HEK293T (cell line): ENCODE results near the gene C1QTNF7.

ENCODE experiments used
- ARNT ChIP-seq: fragments of 450-650 bp; IDR thresholded peaks from 2 replicates; pipeline ENCODE4 v1.6.1; 2017; ENCODE audit warnings: mild to moderate bottlenecking
- BHLHE40 ChIP-seq: fragments of 450-650 bp; IDR thresholded peaks from 2 replicates; pipeline ENCODE4 v1.6.1; 2016; ENCODE audit warnings: mild to moderate bottlenecking, moderate library complexity, borderline replicate concordance
- ELF4 ChIP-seq: fragments of 450-650 bp; IDR thresholded peaks from 2 replicates; pipeline ENCODE4 v1.6.1; 2017; ENCODE audit warnings: antibody characterized with exemption
- FOXA1 ChIP-seq: fragments of 450-650 bp; IDR thresholded peaks from 2 replicates; pipeline ENCODE4 v1.6.1; 2016; ENCODE audit warnings: mild to moderate bottlenecking
- FOXK2 ChIP-seq: fragments of 450-650 bp; IDR thresholded peaks from 2 replicates; pipeline ENCODE4 v1.6.1; 2016; ENCODE audit warnings: mild to moderate bottlenecking
- FOXM1 ChIP-seq: fragments of 450-650 bp; IDR thresholded peaks from 2 replicates; pipeline ENCODE4 v1.6.1; 2017; ENCODE audit warnings: mild to moderate bottlenecking, borderline replicate concordance
- L3MBTL2 ChIP-seq: fragments of 450-650 bp; conservative IDR thresholded peaks from 2 replicates; pipeline ENCODE4 v1.6.1; 2016; ENCODE audit warnings: mild to moderate bottlenecking
- NFRKB ChIP-seq: fragments of 450-650 bp; IDR thresholded peaks from 2 replicates; pipeline ENCODE4 v1.6.1; 2016; ENCODE audit warnings: mild to moderate bottlenecking, moderate library complexity
- PKNOX1 ChIP-seq: fragments of 450-650 bp; IDR thresholded peaks from 2 replicates; pipeline ENCODE4 v1.6.1; 2016
- SP1 ChIP-seq: fragments of 450-650 bp; IDR thresholded peaks from 2 replicates; pipeline ENCODE4 v1.6.1; 2017
- SUZ12 ChIP-seq: fragments of 450-650 bp; IDR thresholded peaks from 2 replicates; pipeline ENCODE4 v1.6.1; 2016; ENCODE audit warnings: mild to moderate bottlenecking
- TARDBP ChIP-seq: fragments of 450-650 bp; IDR thresholded peaks from 2 replicates; pipeline ENCODE4 v1.6.1; 2016
- ZNF384 ChIP-seq: fragments of 450-650 bp; IDR thresholded peaks from 2 replicates; pipeline ENCODE4 v1.6.1; 2016

- TF ChIP-seq L3MBTL2: no peak
- no peak for TF ChIP-seq FOXM1
- no peak for TF ChIP-seq SP1
- no peak for TF ChIP-seq ELF4
- TF ChIP-seq BHLHE40: no peak
- no peak for TF ChIP-seq NFRKB
- TF ChIP-seq FOXA1: no peak
- TF ChIP-seq FOXK2: no peak
- no peak for TF ChIP-seq PKNOX1
- TF ChIP-seq ZNF384: no peak
- no peak for TF ChIP-seq SUZ12
- no peak for TF ChIP-seq TARDBP
- TF ChIP-seq ARNT: no peak
Measured at GRCh38 chr4:15427161-15427560, 672 bp upstream of the C1QTNF7 start.
